AG09309 (cell line): Measurements from ENCODE around the gene PCDH9.
"Not testable (repeated sequence)": the region's sequence is repeated elsewhere in the genome, so short reads cannot be mapped to it uniquely, and the experiment has no call there.

Experiments used
- DNase-seq: peaks from one replicate; pipeline ENCODE4 v3.0.0-alpha.2; 2010; ENCODE audit warnings: low read depth
- H3K4me3 ChIP-seq: 2 replicates; pipeline ENCODE4 v1.5.1; 2011; ENCODE audit warnings: mild to moderate bottlenecking, low read depth, low read length, moderate library complexity; ENCODE audit not compliant: control insufficient read depth
- TF ChIP-seq, protein P1 (sequence below): IDR thresholded peaks from 2 replicates; pipeline ENCODE4 v1.5.1; 2011; ENCODE audit warnings: mild to moderate bottlenecking, low read depth, low read length, inconsistent platforms; ENCODE audit not compliant: insufficient read depth, control insufficient read depth; ENCODE audit errors: missing control alignments

Gene PCDH9

DNA sequence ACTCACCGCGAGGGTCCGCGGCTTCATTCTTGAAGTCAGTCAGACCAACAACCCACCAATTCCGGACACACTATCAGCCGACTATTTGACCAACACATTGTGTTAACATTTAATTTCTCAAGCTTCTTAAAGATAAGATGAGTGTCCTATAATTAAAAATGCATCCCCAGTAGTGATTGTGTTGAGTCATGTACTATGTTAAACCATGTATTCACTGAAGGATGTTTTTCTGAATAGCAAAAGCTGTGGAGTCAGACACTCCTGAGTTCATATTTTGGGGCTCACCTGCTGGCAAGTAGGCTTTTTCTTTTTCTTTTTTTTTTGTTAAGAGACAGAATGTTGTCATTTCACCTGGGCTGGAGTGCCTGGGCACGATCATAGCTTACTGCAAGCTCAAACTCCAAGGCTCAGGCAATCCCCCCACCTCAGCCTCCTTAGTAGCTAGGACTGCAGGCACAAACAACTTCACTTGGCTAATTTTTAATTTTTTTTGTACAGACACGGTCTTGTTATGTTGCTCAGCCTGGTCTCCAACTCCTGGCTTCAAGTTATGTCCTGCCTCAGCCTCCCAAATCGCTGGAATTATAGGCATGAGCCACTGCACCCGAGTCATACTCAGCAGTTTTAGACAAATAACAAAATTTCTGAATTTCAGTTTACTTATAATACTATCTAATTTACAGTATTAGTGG is 606.9 kb downstream of the PCDH9 start:
- no peak overlapping the region for H3K4me3 ChIP-seq
- TF ChIP-seq, protein P1, sequence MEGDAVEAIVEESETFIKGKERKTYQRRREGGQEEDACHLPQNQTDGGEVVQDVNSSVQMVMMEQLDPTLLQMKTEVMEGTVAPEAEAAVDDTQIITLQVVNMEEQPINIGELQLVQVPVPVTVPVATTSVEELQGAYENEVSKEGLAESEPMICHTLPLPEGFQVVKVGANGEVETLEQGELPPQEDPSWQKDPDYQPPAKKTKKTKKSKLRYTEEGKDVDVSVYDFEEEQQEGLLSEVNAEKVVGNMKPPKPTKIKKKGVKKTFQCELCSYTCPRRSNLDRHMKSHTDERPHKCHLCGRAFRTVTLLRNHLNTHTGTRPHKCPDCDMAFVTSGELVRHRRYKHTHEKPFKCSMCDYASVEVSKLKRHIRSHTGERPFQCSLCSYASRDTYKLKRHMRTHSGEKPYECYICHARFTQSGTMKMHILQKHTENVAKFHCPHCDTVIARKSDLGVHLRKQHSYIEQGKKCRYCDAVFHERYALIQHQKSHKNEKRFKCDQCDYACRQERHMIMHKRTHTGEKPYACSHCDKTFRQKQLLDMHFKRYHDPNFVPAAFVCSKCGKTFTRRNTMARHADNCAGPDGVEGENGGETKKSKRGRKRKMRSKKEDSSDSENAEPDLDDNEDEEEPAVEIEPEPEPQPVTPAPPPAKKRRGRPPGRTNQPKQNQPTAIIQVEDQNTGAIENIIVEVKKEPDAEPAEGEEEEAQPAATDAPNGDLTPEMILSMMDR, result no peak
- no peak for DNase-seq

DNA sequence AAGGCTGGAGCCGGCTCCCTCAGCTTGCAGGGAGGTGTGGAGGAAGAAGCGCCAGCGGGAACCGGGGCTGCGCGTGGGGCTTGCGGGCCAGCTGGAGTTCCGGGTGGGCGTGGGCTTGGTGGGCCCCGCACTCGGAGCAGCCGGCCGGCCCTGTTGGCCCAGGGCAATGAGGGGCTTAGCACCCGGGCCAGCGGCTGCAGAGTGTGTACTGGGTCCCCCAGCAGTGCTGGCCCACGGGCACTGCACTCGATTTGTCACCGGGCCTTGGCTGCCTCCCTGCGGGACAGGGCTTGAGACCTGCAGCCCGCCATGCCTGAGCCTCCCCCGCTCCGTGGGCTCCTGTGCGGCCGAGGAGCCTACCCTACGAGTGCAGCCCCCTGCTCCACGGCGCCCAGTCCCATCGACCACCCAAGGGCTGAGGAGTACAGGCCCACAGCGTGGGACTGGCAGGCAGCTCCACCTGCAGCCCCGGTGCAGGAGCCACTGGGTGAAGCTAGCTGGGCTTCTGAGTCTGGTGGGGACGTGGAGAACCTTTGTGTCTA is 608.2 kb downstream of the PCDH9 start:
- H3K4me3 ChIP-seq, DNase-seq: not testable (repeated sequence)

DNA sequence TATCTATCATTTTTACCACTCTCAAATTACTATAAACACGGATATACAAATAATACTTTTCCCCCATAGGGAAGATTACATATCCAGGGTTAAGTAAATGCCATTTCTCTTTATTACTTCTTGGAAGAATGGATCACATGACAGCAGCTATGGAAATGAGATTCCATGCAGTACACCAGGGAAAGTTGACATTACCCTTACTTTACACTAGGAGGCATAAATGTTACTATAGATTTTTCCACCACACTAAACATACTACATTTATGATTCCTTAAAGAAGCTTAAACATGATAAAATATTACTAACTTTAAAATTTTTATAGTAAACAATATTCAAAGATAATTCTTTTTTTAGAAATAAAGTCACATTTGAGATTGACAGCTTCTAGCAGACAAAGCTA is 611.4 kb downstream of the PCDH9 start:
- TF ChIP-seq, protein P1, result peak; percentile 30
- H3K4me3 ChIP-seq, result no peak overlapping the region
- no peak for DNase-seq

DNA sequence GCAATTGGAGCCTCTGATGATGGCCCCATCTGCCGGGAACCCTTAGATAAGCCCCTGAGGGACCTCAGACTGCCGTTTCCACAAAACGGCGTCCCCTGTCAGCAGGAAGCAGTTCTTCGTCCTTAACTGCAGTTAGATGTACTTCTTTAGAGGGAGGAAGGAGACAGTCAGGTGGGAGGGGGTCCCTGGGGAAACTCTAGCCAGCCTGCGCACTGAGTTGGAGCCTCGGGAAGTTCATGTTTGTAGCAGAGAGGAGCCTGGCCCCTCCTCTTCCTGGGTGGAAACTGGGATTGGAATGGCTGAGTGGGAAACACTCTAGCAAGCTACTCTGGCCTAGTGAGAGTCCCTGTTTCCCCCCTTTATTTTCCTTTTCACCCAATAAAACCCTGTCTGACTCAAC is 612.4 kb downstream of the PCDH9 start:
- TF ChIP-seq, protein P1, result no peak
- no peak overlapping the region for H3K4me3 ChIP-seq
- no peak for DNase-seq

DNA sequence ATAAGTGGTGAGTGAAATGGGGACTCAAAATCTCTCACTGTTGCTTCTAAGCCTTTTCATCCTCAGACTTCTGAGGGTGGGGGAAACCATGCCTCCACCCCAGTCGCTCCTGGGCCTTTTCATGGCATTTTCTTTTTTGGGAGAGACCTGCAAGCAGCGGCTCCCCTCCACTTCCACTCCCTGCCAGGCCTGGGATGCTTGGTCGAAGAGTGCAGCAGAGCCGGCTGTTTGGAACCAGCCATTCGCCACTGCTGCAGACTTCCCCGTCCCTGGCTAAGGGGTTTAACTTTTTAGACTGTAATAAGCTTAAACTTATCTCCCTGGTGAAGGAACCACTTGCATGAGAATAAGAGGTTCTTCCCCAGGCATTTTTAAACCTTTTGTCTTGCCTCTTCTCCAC is 617.2 kb downstream of the PCDH9 start:
- TF ChIP-seq, protein P1, result no peak
- no peak for DNase-seq
- H3K4me3 ChIP-seq, result no peak overlapping the region

DNA sequence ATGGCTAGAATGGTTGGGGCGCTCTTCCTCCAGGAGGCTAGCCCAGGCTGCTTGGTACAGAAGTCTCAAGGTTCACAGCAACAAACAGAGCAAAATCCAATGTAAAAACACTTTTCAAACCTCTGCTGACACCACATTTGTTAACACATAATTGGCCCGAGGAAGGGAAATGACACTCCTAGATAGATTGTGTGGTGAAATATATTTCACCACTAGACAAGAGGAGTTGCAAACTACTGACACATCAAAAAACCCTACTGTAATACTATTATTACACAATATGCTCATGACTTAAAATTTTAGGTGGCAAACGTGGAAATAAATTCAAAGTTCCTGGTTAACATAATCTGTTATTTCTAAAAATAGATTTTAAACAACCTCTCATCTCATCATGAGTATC is 643.6 kb downstream of the PCDH9 start:
- no peak for DNase-seq
- no peak overlapping the region for H3K4me3 ChIP-seq
- TF ChIP-seq, protein P1, result no peak

DNA sequence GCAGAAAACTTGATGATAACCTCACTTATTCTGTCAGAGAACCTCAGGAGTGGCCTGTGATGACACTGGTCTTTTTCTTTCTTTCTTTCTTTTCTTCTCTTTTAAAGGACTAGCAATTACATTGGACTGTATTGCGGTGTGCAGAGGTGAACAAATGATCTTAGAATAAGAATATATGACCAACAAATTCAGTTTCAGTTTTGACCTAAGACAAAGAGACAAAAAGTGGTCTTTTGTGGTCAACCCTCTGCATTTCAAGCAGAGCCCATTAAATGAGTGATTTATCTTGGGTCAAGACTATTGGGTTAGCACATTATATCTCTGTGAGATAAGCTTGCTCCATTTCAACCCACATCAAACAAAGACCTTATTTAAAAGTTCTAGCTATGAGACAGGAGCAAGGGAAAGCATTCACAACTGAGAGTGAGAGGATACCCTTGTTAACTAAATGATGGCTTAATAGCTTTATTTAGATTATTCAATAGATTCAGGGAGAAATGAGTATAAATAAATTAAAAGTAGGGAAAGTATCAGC is 644.4 kb downstream of the PCDH9 start:
- no peak overlapping the region for H3K4me3 ChIP-seq
- TF ChIP-seq, protein P1, result no peak
- DNase-seq, result no peak
